Vagina (tissue), 2 donors: ENCODE results near the gene ATP6V1C2. TPM values are rescaled to one million over a fixed set of nuclear protein-coding genes. Genes with fewer than 3 reads are reported as not detected.

ENCODE experiments used
- DNase-seq, 2 donors: peaks; one replicate each; pipeline ENCODE4 v3.0.0-alpha.2; 2017; ENCODE audit errors: extremely low spot score in 2 of 2
- H3K27ac ChIP-seq: fragments of 200-600 bp; sonication (generic); one replicate; pipeline ENCODE4 v1.5.1; 2019
- H3K27me3 ChIP-seq: fragments of 200-600 bp; sonication (generic); one replicate; pipeline ENCODE4 v1.5.1; 2019
- H3K36me3 ChIP-seq, 2 donors: fragments of 200-600 bp; sonication (generic); one replicate each; pipeline ENCODE4 v1.5.1; 2017 to 2019
- H3K4me1 ChIP-seq: fragments of 200-600 bp; sonication (generic); one replicate; pipeline ENCODE4 v1.5.1; 2019
- H3K4me3 ChIP-seq, 2 donors: fragments of 200-600 bp; sonication (generic); 1 replicate in 1 of 2; 2 replicates in 1 of 2; pipeline ENCODE4 v1.5.1; 2016 to 2019
- H3K9me3 ChIP-seq: fragments of 200-600 bp; sonication (generic); one replicate; pipeline ENCODE4 v1.5.1; 2019
- POLR2A ChIP-seq, 2 donors: fragments of 450-650 bp; IDR thresholded peaks; one replicate each; pipeline ENCODE4 v1.6.1; 2017; ENCODE audit warnings: antibody characterized with exemption in 2 of 2, mild to moderate bottlenecking in 2 of 2, moderate library complexity in 2 of 2
- POLR2AphosphoS5 ChIP-seq, 2 donors: sonication (generic); formaldehyde crosslinking; IDR thresholded peaks; one replicate each; pipeline ENCODE4 v1.9.0; 2017; ENCODE audit warnings: antibody characterized with exemption in 2 of 2, mild to moderate bottlenecking in 2 of 2, low read depth in 1 of 2; ENCODE audit not compliant: insufficient read depth in 1 of 2
- intact Hi-C: fragments of 100-400 bp; cut with DNase I; formaldehyde crosslinking; loops from one replicate; pipeline ENCODE4 v1.15.1; 2023
- total RNA-seq: library from RNA; depleted of rRNA; stranded (reverse); fragments of >200 nt; gene quantifications from one replicate; pipeline ENCODE4 v1.2.3, GENCODE V29; 2016
- TF ChIP-seq, protein P1 (sequence below), 3 experiments: fragments of 450-650 bp in 2 of 3; fragments of 200-600 bp in 1 of 3; sonication (generic) in 1 of 3; IDR thresholded peaks; one replicate each; pipeline ENCODE4 v1.5.1; 2017 to 2019; ENCODE audit warnings: antibody characterized with exemption in 3 of 3, mild to moderate bottlenecking in 2 of 3, moderate library complexity in 2 of 3

ATP6V1C2 gene
- total RNA-seq, 1 donor from 2014 or later, result 134 TPM

GRCh38 chr2:10772201-10772867 is 50.9 kb downstream of the ATP6V1C2 start:
- peaks cover 17% of the 10 kb centered on the region for H3K4me1 ChIP-seq
- H3K36me3 ChIP-seq, result no peaks in the 10 kb centered on the region
- H3K27ac ChIP-seq, result no peak overlapping the region
- no peaks in the 10 kb centered on the region for H3K27me3 ChIP-seq
- intact Hi-C loops, result no loop called here
- H3K4me3 ChIP-seq, result no peak overlapping the region
- TF ChIP-seq, protein P1, sequence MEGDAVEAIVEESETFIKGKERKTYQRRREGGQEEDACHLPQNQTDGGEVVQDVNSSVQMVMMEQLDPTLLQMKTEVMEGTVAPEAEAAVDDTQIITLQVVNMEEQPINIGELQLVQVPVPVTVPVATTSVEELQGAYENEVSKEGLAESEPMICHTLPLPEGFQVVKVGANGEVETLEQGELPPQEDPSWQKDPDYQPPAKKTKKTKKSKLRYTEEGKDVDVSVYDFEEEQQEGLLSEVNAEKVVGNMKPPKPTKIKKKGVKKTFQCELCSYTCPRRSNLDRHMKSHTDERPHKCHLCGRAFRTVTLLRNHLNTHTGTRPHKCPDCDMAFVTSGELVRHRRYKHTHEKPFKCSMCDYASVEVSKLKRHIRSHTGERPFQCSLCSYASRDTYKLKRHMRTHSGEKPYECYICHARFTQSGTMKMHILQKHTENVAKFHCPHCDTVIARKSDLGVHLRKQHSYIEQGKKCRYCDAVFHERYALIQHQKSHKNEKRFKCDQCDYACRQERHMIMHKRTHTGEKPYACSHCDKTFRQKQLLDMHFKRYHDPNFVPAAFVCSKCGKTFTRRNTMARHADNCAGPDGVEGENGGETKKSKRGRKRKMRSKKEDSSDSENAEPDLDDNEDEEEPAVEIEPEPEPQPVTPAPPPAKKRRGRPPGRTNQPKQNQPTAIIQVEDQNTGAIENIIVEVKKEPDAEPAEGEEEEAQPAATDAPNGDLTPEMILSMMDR (IDR thresholded peaks at IDR 0.05), result no peak
- TF ChIP-seq POLR2AphosphoS5 (IDR thresholded peaks at IDR 0.05; ENCODE audit: insufficient read depth in 1 of 2, low read depth in 1 of 2), result no peak
- no peak for TF ChIP-seq POLR2A (IDR thresholded peaks at IDR 0.05)
- DNase-seq, result no peak
- H3K9me3 ChIP-seq, result no peaks in the 10 kb centered on the region

DNA sequence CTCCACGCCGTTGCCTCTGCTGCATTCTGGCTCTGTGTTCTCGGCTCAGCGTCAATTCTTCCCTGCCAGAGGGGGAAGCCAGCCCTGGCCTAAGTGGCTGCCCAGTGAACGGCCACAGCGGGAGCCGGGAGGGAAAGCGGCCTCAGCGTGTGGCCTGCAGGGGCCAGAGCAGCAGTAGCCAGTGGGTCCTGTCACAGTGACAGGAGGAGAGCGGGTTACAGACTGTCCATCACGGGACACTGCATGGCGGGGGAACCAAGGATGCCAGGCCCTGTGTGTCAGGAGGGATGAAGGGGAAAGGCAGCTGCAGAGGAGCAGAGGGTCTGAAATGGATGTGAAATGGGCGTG is 51.4 kb downstream of the ATP6V1C2 start:
- intact Hi-C loops, result no loop called here
- Histone ChIP-seq H3K4me3 (no peak overlapping the region), H3K27me3 (no peaks in the 10 kb centered on the region), H3K9me3 (no peaks in the 10 kb centered on the region), H3K36me3 (no peaks in the 10 kb centered on the region), H3K4me1 (peaks cover 17% of the 10 kb centered on the region), H3K27ac (no peak overlapping the region)
- TF ChIP-seq POLR2AphosphoS5 (IDR thresholded peaks at IDR 0.05; ENCODE audit: insufficient read depth in 1 of 2, low read depth in 1 of 2), result no peak
- TF ChIP-seq POLR2A (IDR thresholded peaks at IDR 0.05), result no peak
- TF ChIP-seq, protein P1 (IDR thresholded peaks at IDR 0.05), result no peak
- DNase-seq, result no peak

DNA sequence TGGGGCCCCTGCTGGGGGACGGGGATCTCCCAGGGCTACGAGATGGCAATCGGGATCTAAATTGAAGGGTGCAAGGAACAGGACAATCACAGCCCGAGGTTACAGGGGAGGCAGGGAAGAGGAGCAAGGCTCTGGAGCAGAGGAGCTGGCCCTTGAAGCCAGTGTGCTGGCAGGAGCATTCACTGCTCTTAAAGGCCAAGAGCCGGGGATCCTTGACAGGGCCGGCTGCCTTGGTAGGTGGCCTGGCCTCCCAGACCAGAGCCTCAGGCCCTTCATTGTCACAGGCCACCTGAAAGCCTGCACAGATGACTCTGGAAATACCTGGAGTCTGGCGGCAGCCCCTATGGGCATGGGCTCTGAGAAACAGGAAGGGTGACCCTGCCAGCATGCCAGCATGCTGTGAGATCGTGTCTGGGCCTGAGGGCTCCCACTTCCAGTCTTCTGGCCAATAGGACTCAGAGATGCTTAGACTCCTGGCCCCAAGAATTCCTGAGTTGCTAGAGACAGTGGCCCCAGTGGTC is 52.5 kb downstream of the ATP6V1C2 start:
- Histone ChIP-seq H3K4me3 (no peak overlapping the region), H3K36me3 (no peaks in the 10 kb centered on the region), H3K9me3 (no peaks in the 10 kb centered on the region), H3K4me1 (peaks cover 17% of the 10 kb centered on the region), H3K27me3 (no peaks in the 10 kb centered on the region), H3K27ac (no peak overlapping the region)
- TF ChIP-seq POLR2A (IDR thresholded peaks at IDR 0.05) (no peak), POLR2AphosphoS5 (IDR thresholded peaks at IDR 0.05; ENCODE audit: insufficient read depth in 1 of 2, low read depth in 1 of 2) (no peak)
- TF ChIP-seq, protein P1 (IDR thresholded peaks at IDR 0.05), result no peak
- intact Hi-C loops, result no loop called here
- DNase-seq, result no peak

DNA sequence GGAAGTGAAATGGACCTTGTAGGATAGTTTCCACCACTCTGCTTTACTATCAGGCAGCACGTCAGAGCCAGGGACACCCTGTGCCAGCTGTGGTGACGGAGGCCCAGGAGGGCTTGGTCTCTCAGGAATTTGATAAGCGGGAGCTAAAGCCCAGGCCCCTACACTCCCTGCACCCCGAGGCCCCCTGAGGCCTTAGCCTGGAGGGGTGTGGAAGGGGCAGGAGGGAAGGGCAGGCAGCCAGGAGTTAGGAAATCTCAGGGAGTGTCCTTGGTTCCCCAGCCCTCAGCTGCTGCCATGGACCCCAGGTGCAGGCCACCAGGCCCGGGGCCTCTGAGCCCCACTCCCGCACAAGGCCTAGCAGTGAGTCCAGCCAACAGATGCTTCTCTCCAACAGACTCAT is 53.0 kb downstream of the ATP6V1C2 start:
- no peaks in the 10 kb centered on the region for H3K9me3 ChIP-seq
- peaks cover 17% of the 10 kb centered on the region for H3K4me1 ChIP-seq
- H3K27ac ChIP-seq, result no peak overlapping the region
- no peak overlapping the region for H3K4me3 ChIP-seq
- TF ChIP-seq POLR2A (IDR thresholded peaks at IDR 0.05) (no peak), POLR2AphosphoS5 (IDR thresholded peaks at IDR 0.05; ENCODE audit: insufficient read depth in 1 of 2, low read depth in 1 of 2) (no peak)
- TF ChIP-seq, protein P1 (IDR thresholded peaks at IDR 0.05), result no peak
- intact Hi-C loops, result no loop called here
- no peaks in the 10 kb centered on the region for H3K27me3 ChIP-seq
- no peaks in the 10 kb centered on the region for H3K36me3 ChIP-seq
- DNase-seq, result no peak

GRCh38 chr2:10775021-10775780 is 53.8 kb downstream of the ATP6V1C2 start:
- H3K27ac ChIP-seq, result no peak overlapping the region
- TF ChIP-seq, protein P1 (IDR thresholded peaks at IDR 0.05), result no peak
- TF ChIP-seq POLR2A (IDR thresholded peaks at IDR 0.05) (no peak), POLR2AphosphoS5 (IDR thresholded peaks at IDR 0.05; ENCODE audit: insufficient read depth in 1 of 2, low read depth in 1 of 2) (no peak)
- no peak overlapping the region for H3K4me3 ChIP-seq
- intact Hi-C loops, result no loop called here
- H3K4me1 ChIP-seq, result peaks cover 17% of the 10 kb centered on the region
- no peaks in the 10 kb centered on the region for H3K27me3 ChIP-seq
- H3K9me3 ChIP-seq, result no peaks in the 10 kb centered on the region
- H3K36me3 ChIP-seq, result peaks cover 0 to 6% of the 10 kb centered on the region in 2 donors
- no peak for DNase-seq
